Activated CD8-positive, alpha-beta memory T cell treated with anti-CD3 and anti-CD28 coated beads for 36 hours (primary cell): ENCODE results near the gene DRC7. TPM values are rescaled to one million over a fixed set of nuclear protein-coding genes. Genes with fewer than 3 reads are reported as not detected.
"Not testable (repeated sequence)": the region's sequence is repeated elsewhere in the genome, so short reads cannot be mapped to it uniquely, and the experiment has no call there.

Experiments
- CTCF ChIA-PET: fragments of 350-600 bp; sonication (Branson Sonifier 250); formaldehyde crosslinking; loops from one replicate; lab custom pipeline; 2021; ENCODE audit warnings: antibody characterized with exemption; lab: Charles Lee
- POLR2A ChIA-PET: fragments of 350-600 bp; sonication (Branson Sonifier 250); formaldehyde crosslinking; loops from one replicate; lab custom pipeline; 2021; ENCODE audit warnings: antibody characterized with exemption; lab: Charles Lee
- total RNA-seq, 2 experiments: library from RNA; stranded (reverse); gene quantifications; one replicate each; pipeline ENCODE4 v1.2.3, GENCODE V29; 2021

Gene DRC7
- total RNA-seq, 2 experiments from 2014 or later = not detected

GRCh38 chr16:57701759-57702371 lies 7.3 kb downstream of the DRC7 start:
- POLR2A ChIA-PET = no interaction called here
- CTCF ChIA-PET = no interaction called here

GRCh38 chr16:57703416-57704010 lies 8.9 kb downstream of the DRC7 start:
- ChIA-PET POLR2A (no interaction called here), CTCF (interaction anchor here (0.6 to 1.0 kb wide), 2 partner anchors 54 to 295 kb away, joined by 3 read pairs; no protein-coding TSS in a partner anchor)

GRCh38 chr16:57704011-57704904 lies 9.7 kb downstream of the DRC7 start:
- CTCF ChIA-PET = interaction anchor here (0.6 to 1.0 kb wide), 2 partner anchors 55 to 294 kb away, joined by 3 read pairs; no protein-coding TSS in a partner anchor
- POLR2A ChIA-PET = no interaction called here

- ChIA-PET CTCF (no interaction called here), POLR2A (no interaction called here)
These were observed 10.6 kb downstream of the DRC7 start for GRCh38 chr16:57704905-57705852.

GRCh38 chr16:57706717-57707116 lies 12.1 kb downstream of the DRC7 start:
- POLR2A ChIA-PET = no interaction called here
- CTCF ChIA-PET = interaction anchor here (0.9 kb wide), 1 partner anchor 16 kb away, joined by 3 read pairs; no protein-coding TSS in a partner anchor

- CTCF ChIA-PET = interaction anchor here (0.9 kb wide), 1 partner anchor 17 kb away, joined by 3 read pairs; no protein-coding TSS in a partner anchor
These were observed 12.7 kb downstream of the DRC7 start for GRCh38 chr16:57707331-57707730.

GRCh38 chr16:57708168-57708567 lies 13.6 kb downstream of the DRC7 start:
- CTCF ChIA-PET = no interaction called here
- POLR2A ChIA-PET = no interaction called here

More at GRCh38 chr16:57707331-57707730, 12.7 kb downstream of the DRC7 start:
- POLR2A ChIA-PET = no interaction called here

GRCh38 chr16:57709663-57710062 lies 15.1 kb downstream of the DRC7 start:
- ChIA-PET POLR2A (no interaction called here), CTCF (no interaction called here)

GRCh38 chr16:57711346-57711745 lies 16.7 kb downstream of the DRC7 start:
- POLR2A ChIA-PET = interaction anchor here (0.6 kb wide), 1 partner anchor 67 kb away, joined by 4 read pairs; no protein-coding TSS in a partner anchor
- CTCF ChIA-PET = interaction anchor here (1.0 to 2.0 kb wide), 3 partner anchors 63 to 141 kb away, joined by 3 to 10 read pairs (median 3); no protein-coding TSS in a partner anchor

GRCh38 chr16:57711993-57712392 lies 17.4 kb downstream of the DRC7 start:
- ChIA-PET POLR2A (no interaction called here), CTCF (interaction anchor here (1.0 to 2.0 kb wide), 4 partner anchors 9 to 141 kb away, joined by 3 to 10 read pairs (median 3); no protein-coding TSS in a partner anchor)

- POLR2A ChIA-PET = not testable (repeated sequence)
- CTCF ChIA-PET = interaction anchor here (1.1 to 2.0 kb wide), 2 partner anchors 9 to 136 kb away, joined by 3 to 10 read pairs; no protein-coding TSS in a partner anchor
These were observed 18.0 kb downstream of the DRC7 start for GRCh38 chr16:57712569-57712968.

GRCh38 chr16:57713596-57713995 lies 19.0 kb downstream of the DRC7 start:
- ChIA-PET POLR2A (no interaction called here), CTCF (no interaction called here)

- POLR2A ChIA-PET = no interaction called here
- CTCF ChIA-PET = no interaction called here
These were observed 19.4 kb downstream of the DRC7 start for GRCh38 chr16:57714047-57714446.

GRCh38 chr16:57720142-57720575 lies 25.6 kb downstream of the DRC7 start:
- ChIA-PET POLR2A (no interaction called here), CTCF (no interaction called here)

GRCh38 chr16:57721356-57722209 lies 27.0 kb downstream of the DRC7 start:
- POLR2A ChIA-PET = no interaction called here
- CTCF ChIA-PET = interaction anchor here (1.3 kb wide), 1 partner anchor 9 kb away, joined by 3 read pairs; no protein-coding TSS in a partner anchor

- POLR2A ChIA-PET = no interaction called here
- CTCF ChIA-PET = no interaction called here
These were observed 27.5 kb downstream of the DRC7 start for GRCh38 chr16:57722210-57722499.

- CTCF ChIA-PET = interaction anchor here (1.0 to 1.2 kb wide), 2 partner anchors 132 to 146 kb away, joined by 3 to 4 read pairs; no protein-coding TSS in a partner anchor
These were observed 28.0 kb downstream of the DRC7 start for GRCh38 chr16:57722651-57723050.

More at GRCh38 chr16:57722651-57723050, 28.0 kb downstream of the DRC7 start:
- POLR2A ChIA-PET = no interaction called here
